Body of pancreas (tissue), 4 donors: Measurements from ENCODE around the gene MDH1. TPM values are rescaled to one million over a fixed set of nuclear protein-coding genes. Genes with fewer than 3 reads are reported as not detected.

Experiments
- ATAC-seq: fragments of 150-250 bp; one replicate; pipeline ENCODE4 v1.9.1; 2016
- DNase-seq, 4 donors: peaks; one replicate each; pipeline ENCODE4 v3.0.0-alpha.2; 2019
- H3K27ac ChIP-seq, 4 donors: fragments of 200-600 bp; sonication (generic); 1 replicate in 3 of 4; 2 replicates in 1 of 4; pipeline versions ENCODE4 v1.5.1 to v1.6.1; 2016 to 2019; ENCODE audit warnings: mild to moderate bottlenecking in 1 of 4, mixed read lengths in 1 of 4, moderate library complexity in 1 of 4
- H3K27me3 ChIP-seq, 2 donors: fragments of 200-600 bp; sonication (generic); one replicate each; pipeline ENCODE4 v1.6.0; 2016; ENCODE audit warnings: mild to moderate bottlenecking in 1 of 2
- H3K36me3 ChIP-seq, 2 donors: fragments of 200-600 bp; sonication (generic); replicated peaks in 1 of 2; 2 replicates each; pipeline ENCODE4 v1.5.1; 2016; ENCODE audit warnings: low read depth in 2 of 2; ENCODE audit not compliant: insufficient read depth in 1 of 2
- H3K4me1 ChIP-seq: fragments of 200-600 bp; sonication (generic); one replicate; pipeline ENCODE4 v1.6.0; 2016
- H3K4me3 ChIP-seq, 2 donors: fragments of 200-600 bp; sonication (generic); 1 replicate in 1 of 2; 2 replicates in 1 of 2; pipeline ENCODE4 v1.5.1; 2016 to 2019
- H3K9me3 ChIP-seq, 3 donors: fragments of 200-600 bp; sonication (generic); 1 replicate in 2 of 3; 2 replicates in 1 of 3; pipeline ENCODE4 v1.5.1; 2016
- POLR2A ChIP-seq, 3 donors: fragments of 450-650 bp; IDR thresholded peaks; one replicate each; pipeline ENCODE4 v1.6.1; 2016; ENCODE audit warnings: antibody characterized with exemption in 3 of 3, mild to moderate bottlenecking in 2 of 3
- WGBS, 2 donors: methylation state at CpG; one replicate each; pipeline ENCODE4 v1.1.5; 2017; 5-methylcytosine and 5-hydroxymethylcytosine counted together
- intact Hi-C: fragments of 100-400 bp; cut with DNase I; formaldehyde crosslinking; loops from one replicate; pipeline ENCODE4 v1.15.1; 2023
- total RNA-seq, 2 donors: library from RNA; depleted of rRNA; stranded (reverse); fragments of >200 nt; gene quantifications; one replicate each; pipeline ENCODE4 v1.1.0, GENCODE V29; 2016
- TF ChIP-seq, protein P1 (sequence below), 7 experiments: fragments of 450-650 bp in 4 of 7; fragments of 200-600 bp in 3 of 7; sonication (generic) in 3 of 7; IDR thresholded peaks; one replicate each; pipeline ENCODE4 v1.5.1; 2016 to 2019; ENCODE audit warnings: antibody characterized with exemption in 7 of 7

MDH1 gene
- total RNA-seq, 2 donors from 2014 or later, result 61.2 to 93.9 TPM

GRCh38 chr2:63594660-63595059 is 5.9 kb downstream of the MDH1 start:
- ATAC-seq, result no peak
- no peaks in the 10 kb centered on the region for H3K9me3 ChIP-seq
- DNase-seq, result no peak
- no peak overlapping the region for H3K27ac ChIP-seq
- H3K27me3 ChIP-seq, result no peaks in the 10 kb centered on the region
- intact Hi-C loops, result no loop called here
- H3K4me1 ChIP-seq, result peaks cover 15% of the 10 kb centered on the region
- WGBS, 2 donors, result 92 to 95% methylated on average over 3 of the region's 3 CpGs
- TF ChIP-seq, protein P1, sequence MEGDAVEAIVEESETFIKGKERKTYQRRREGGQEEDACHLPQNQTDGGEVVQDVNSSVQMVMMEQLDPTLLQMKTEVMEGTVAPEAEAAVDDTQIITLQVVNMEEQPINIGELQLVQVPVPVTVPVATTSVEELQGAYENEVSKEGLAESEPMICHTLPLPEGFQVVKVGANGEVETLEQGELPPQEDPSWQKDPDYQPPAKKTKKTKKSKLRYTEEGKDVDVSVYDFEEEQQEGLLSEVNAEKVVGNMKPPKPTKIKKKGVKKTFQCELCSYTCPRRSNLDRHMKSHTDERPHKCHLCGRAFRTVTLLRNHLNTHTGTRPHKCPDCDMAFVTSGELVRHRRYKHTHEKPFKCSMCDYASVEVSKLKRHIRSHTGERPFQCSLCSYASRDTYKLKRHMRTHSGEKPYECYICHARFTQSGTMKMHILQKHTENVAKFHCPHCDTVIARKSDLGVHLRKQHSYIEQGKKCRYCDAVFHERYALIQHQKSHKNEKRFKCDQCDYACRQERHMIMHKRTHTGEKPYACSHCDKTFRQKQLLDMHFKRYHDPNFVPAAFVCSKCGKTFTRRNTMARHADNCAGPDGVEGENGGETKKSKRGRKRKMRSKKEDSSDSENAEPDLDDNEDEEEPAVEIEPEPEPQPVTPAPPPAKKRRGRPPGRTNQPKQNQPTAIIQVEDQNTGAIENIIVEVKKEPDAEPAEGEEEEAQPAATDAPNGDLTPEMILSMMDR (IDR thresholded peaks at IDR 0.05), result no peak
- TF ChIP-seq POLR2A (IDR thresholded peaks at IDR 0.05), result no peak
- no peak overlapping the region for H3K4me3 ChIP-seq
- H3K36me3 ChIP-seq, result peaks cover 0 to 14% of the 10 kb centered on the region in 2 donors

GRCh38 chr2:63596401-63596883 is 7.7 kb downstream of the MDH1 start:
- intact Hi-C loops, result no loop called here
- H3K27me3 ChIP-seq, result no peaks in the 10 kb centered on the region
- 92 to 93% methylated on average over 2 of the region's 2 CpGs for WGBS, 2 donors

GRCh38 chr2:63598981-63599380 is 10.2 kb downstream of the MDH1 start:
- Histone ChIP-seq H3K4me3 (no peak overlapping the region), H3K36me3 (peaks cover 0 to 21% of the 10 kb centered on the region in 2 donors), H3K9me3 (no peaks in the 10 kb centered on the region), H3K27ac (no peak overlapping the region), H3K27me3 (no peaks in the 10 kb centered on the region), H3K4me1 (peaks cover 8% of the 10 kb centered on the region)
- TF ChIP-seq, protein P1 (IDR thresholded peaks at IDR 0.05), result no peak
- no peak for TF ChIP-seq POLR2A (IDR thresholded peaks at IDR 0.05)
- ATAC-seq (no peak), DNase-seq (no peak)
- intact Hi-C loops, result no loop called here
- 87 to 91% methylated on average over 2 of the region's 2 CpGs for WGBS, 2 donors

More at GRCh38 chr2:63596401-63596883, 7.7 kb downstream of the MDH1 start:
- peaks cover 8% of the 10 kb centered on the region for H3K4me1 ChIP-seq
- no peak for TF ChIP-seq POLR2A (IDR thresholded peaks at IDR 0.05)
- TF ChIP-seq, protein P1 (IDR thresholded peaks at IDR 0.05), result no peak
- H3K4me3 ChIP-seq, result no peak overlapping the region
- no peak overlapping the region for H3K27ac ChIP-seq
- ATAC-seq, result no peak
- DNase-seq, result no peak
- no peaks in the 10 kb centered on the region for H3K9me3 ChIP-seq
- H3K36me3 ChIP-seq, result peaks cover 0 to 18% of the 10 kb centered on the region in 2 donors

DNA sequence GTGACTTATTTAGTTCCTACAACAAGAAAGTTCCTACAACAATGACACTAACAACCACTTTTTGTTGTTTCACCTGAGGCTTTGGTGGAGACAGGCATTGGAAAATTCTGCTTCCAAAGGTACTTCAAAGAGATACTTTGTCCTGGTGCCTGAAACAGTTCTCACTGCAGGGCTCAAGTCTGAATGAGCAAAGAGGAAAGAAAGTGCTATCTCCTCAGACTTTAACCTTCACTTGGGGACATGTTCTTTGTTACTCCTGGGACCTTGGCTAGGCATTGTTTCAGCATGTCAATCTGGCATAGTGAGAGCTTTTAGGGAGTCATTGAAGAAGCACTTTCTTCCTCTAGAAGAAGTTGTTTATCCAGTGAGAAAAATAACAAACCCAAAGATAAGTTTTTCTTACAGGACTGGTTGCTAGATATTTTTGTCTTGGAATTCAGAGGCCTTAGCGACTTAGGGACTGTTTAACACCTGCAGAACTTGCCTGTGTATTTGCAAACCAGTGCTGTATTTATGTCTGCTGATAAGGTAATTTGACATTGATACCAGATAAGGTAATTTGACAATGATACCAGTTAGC is 12.2 kb downstream of the MDH1 start:
- no peak overlapping the region for H3K27ac ChIP-seq
- intact Hi-C loops, result no loop called here

More for the DNA sequence above, 12.2 kb downstream of the MDH1 start:
- H3K4me3 ChIP-seq, result no peak overlapping the region
- no peak for TF ChIP-seq POLR2A (IDR thresholded peaks at IDR 0.05)
- TF ChIP-seq, protein P1 (IDR thresholded peaks at IDR 0.05), result no peak
- ATAC-seq, result no peak
- H3K27me3 ChIP-seq, result no peaks in the 10 kb centered on the region
- no peaks in the 10 kb centered on the region for H3K9me3 ChIP-seq
- DNase-seq, result no peak
- 18 to 29% methylated on average over 1 of the region's 1 CpG for WGBS, 2 donors
- peaks cover 8% of the 10 kb centered on the region for H3K4me1 ChIP-seq
- H3K36me3 ChIP-seq, result peaks cover 0 to 33% of the 10 kb centered on the region in 2 donors
